Ovary (tissue), 3 donors: Measurements from ENCODE around the gene WASF3.

Source experiments
- CTCF ChIP-seq, 3 donors: fragments of 450-650 bp in 2 of 3; fragments of 200-600 bp in 1 of 3; IDR thresholded peaks; one replicate each; pipeline versions ENCODE4 v1.5.1 to v1.8.0; 2016 to 2022; ENCODE audit warnings: antibody characterized with exemption in 3 of 3, mild to moderate bottlenecking in 1 of 3
- EP300 ChIP-seq: sonication (generic); formaldehyde crosslinking; IDR thresholded peaks from one replicate; pipeline ENCODE4 v1.6.1; 2017; ENCODE audit warnings: antibody characterized with exemption
- POLR2A ChIP-seq: fragments of 450-650 bp; IDR thresholded peaks from one replicate; pipeline ENCODE4 v1.6.1; 2017; ENCODE audit warnings: antibody characterized with exemption, mild to moderate bottlenecking, moderate library complexity
- donor health status: DM: no; HTN: no; CAD: no.

- no peak for TF ChIP-seq CTCF (IDR thresholded peaks at IDR 0.05)
- TF ChIP-seq POLR2A: no peak
- TF ChIP-seq EP300: no peak
These were observed 3.6 kb downstream of the WASF3 start for GRCh38 chr13:26561067-26561466.
